Mucosa of rectum (tissue), 2 donors: ENCODE measurements around the gene KIF5A.
"Not testable (repeated sequence)": the region's sequence is repeated elsewhere in the genome, so short reads cannot be mapped to it uniquely, and the experiment has no call there.

Experiments used
- H3K27ac ChIP-seq, 2 donors: one replicate each; pipeline ENCODE4 v1.7.0; 2013; ENCODE audit warnings: inconsistent platforms in 2 of 2, low read depth in 2 of 2, low read length in 2 of 2
- H3K27me3 ChIP-seq, 2 donors: one replicate each; pipeline ENCODE4 v1.7.0; 2013; ENCODE audit warnings: low read length in 2 of 2; ENCODE audit not compliant: control insufficient read depth in 2 of 2, insufficient read depth in 2 of 2
- H3K36me3 ChIP-seq, 2 donors: one replicate each; pipeline ENCODE4 v1.7.0; 2013; ENCODE audit warnings: low read length in 2 of 2; ENCODE audit not compliant: control insufficient read depth in 2 of 2, insufficient read depth in 2 of 2
- H3K4me1 ChIP-seq, 2 donors: one replicate each; pipeline ENCODE4 v1.7.0; 2013; ENCODE audit warnings: low read length in 2 of 2, mild to moderate bottlenecking in 1 of 2; ENCODE audit not compliant: control insufficient read depth in 2 of 2, insufficient read depth in 2 of 2
- H3K4me3 ChIP-seq, 2 donors: one replicate each; pipeline ENCODE4 v1.7.0; 2013; ENCODE audit warnings: low read length in 2 of 2
- H3K9ac ChIP-seq, 2 donors: one replicate each; pipeline ENCODE4 v1.7.0; 2013; ENCODE audit warnings: low read length in 2 of 2, low read depth in 1 of 2, mild to moderate bottlenecking in 1 of 2
- H3K9me3 ChIP-seq, 2 donors: one replicate each; pipeline ENCODE4 v1.7.0; 2013; ENCODE audit warnings: low read length in 2 of 2; ENCODE audit not compliant: control insufficient read depth in 2 of 2
- donor health status: healthy.
- donor health status: Normal muscosa, but diverticular disease.

Gene KIF5A

GRCh38 chr12:57611827-57612710 is 62.2 kb downstream of the KIF5A start:
- Histone ChIP-seq H3K36me3 (no peaks in the 10 kb centered on the region), H3K9ac (peak overlapping the region in 1 of 2 donors; percentile 38)

GRCh38 chr12:57612711-57613426 is 63.0 kb downstream of the KIF5A start:
- H3K27me3 ChIP-seq, result peaks cover 19 to 41% of the 10 kb centered on the region in 2 donors
- no peak overlapping the region for H3K27ac ChIP-seq
- no peaks in the 10 kb centered on the region for H3K9me3 ChIP-seq
- no peak overlapping the region for H3K9ac ChIP-seq
- no peak overlapping the region for H3K4me3 ChIP-seq
- no peaks in the 10 kb centered on the region for H3K36me3 ChIP-seq
- H3K4me1 ChIP-seq, result no peaks in the 10 kb centered on the region

More at GRCh38 chr12:57611827-57612710, 62.2 kb downstream of the KIF5A start:
- Histone ChIP-seq H3K4me3 (peak overlapping the region; percentile 20 to 37), H3K9me3 (no peaks in the 10 kb centered on the region), H3K4me1 (no peaks in the 10 kb centered on the region), H3K27ac (no peak overlapping the region), H3K27me3 (peaks cover 19 to 37% of the 10 kb centered on the region in 2 donors)

- Histone ChIP-seq H3K36me3 (no peaks in the 10 kb centered on the region), H3K9ac (no peak overlapping the region), H3K27ac (no peak overlapping the region), H3K4me1 (no peaks in the 10 kb centered on the region), H3K9me3 (no peaks in the 10 kb centered on the region), H3K27me3 (peaks cover 19 to 42% of the 10 kb centered on the region in 2 donors), H3K4me3 (no peak overlapping the region)
Observed at GRCh38 chr12:57613427-57614109, 63.7 kb downstream of the KIF5A start.

GRCh38 chr12:57614178-57614947 is 64.5 kb downstream of the KIF5A start:
- no peak overlapping the region for H3K27ac ChIP-seq
- no peak overlapping the region for H3K9ac ChIP-seq
- peaks cover 26 to 46% of the 10 kb centered on the region in 2 donors for H3K27me3 ChIP-seq
- no peaks in the 10 kb centered on the region for H3K36me3 ChIP-seq
- H3K4me3 ChIP-seq, result no peak overlapping the region
- H3K4me1 ChIP-seq, result no peaks in the 10 kb centered on the region
- no peaks in the 10 kb centered on the region for H3K9me3 ChIP-seq

GRCh38 chr12:57614948-57615500 is 65.2 kb downstream of the KIF5A start:
- Histone ChIP-seq H3K9me3 (no peaks in the 10 kb centered on the region), H3K27me3 (peaks cover 31 to 52% of the 10 kb centered on the region in 2 donors), H3K4me3 (no peak overlapping the region), H3K4me1 (peaks cover 0 to 2% of the 10 kb centered on the region in 2 donors), H3K36me3 (no peaks in the 10 kb centered on the region), H3K9ac (no peak overlapping the region), H3K27ac (no peak overlapping the region)

- H3K9ac ChIP-seq, result no peak overlapping the region
- peaks cover 0 to 2% of the 10 kb centered on the region in 2 donors for H3K4me1 ChIP-seq
- no peak overlapping the region for H3K4me3 ChIP-seq
- no peaks in the 10 kb centered on the region for H3K9me3 ChIP-seq
- H3K27ac ChIP-seq, result no peak overlapping the region
- peaks cover 36 to 54% of the 10 kb centered on the region in 2 donors for H3K27me3 ChIP-seq
- no peaks in the 10 kb centered on the region for H3K36me3 ChIP-seq
Observed at GRCh38 chr12:57615637-57616036, 65.8 kb downstream of the KIF5A start.

GRCh38 chr12:57616383-57617101 is 66.7 kb downstream of the KIF5A start:
- Histone ChIP-seq H3K4me1 (peaks cover 6 to 11% of the 10 kb centered on the region in 2 donors), H3K4me3 (no peak overlapping the region), H3K27me3 (peaks cover 41 to 58% of the 10 kb centered on the region in 2 donors), H3K9ac (no peak overlapping the region), H3K9me3 (no peaks in the 10 kb centered on the region), H3K27ac (no peak overlapping the region), H3K36me3 (no peaks in the 10 kb centered on the region)

- peaks cover 49 to 64% of the 10 kb centered on the region in 2 donors for H3K27me3 ChIP-seq
Observed at GRCh38 chr12:57617942-57618341, 68.1 kb downstream of the KIF5A start.

GRCh38 chr12:57618431-57618830 is 68.6 kb downstream of the KIF5A start:
- H3K9ac ChIP-seq, H3K27ac ChIP-seq: not testable (repeated sequence)
- peaks cover 48 to 60% of the 10 kb centered on the region in 2 donors for H3K27me3 ChIP-seq

More at GRCh38 chr12:57617942-57618341, 68.1 kb downstream of the KIF5A start:
- H3K36me3 ChIP-seq, result no peaks in the 10 kb centered on the region
- H3K9ac ChIP-seq, result no peak overlapping the region
- no peak overlapping the region for H3K4me3 ChIP-seq
- H3K27ac ChIP-seq, result no peak overlapping the region
- no peaks in the 10 kb centered on the region for H3K9me3 ChIP-seq
- peaks cover 11 to 15% of the 10 kb centered on the region in 2 donors for H3K4me1 ChIP-seq

More at GRCh38 chr12:57618431-57618830, 68.6 kb downstream of the KIF5A start:
- peaks cover 11 to 15% of the 10 kb centered on the region in 2 donors for H3K4me1 ChIP-seq
- not testable (repeated sequence) for H3K4me3 ChIP-seq, H3K36me3 ChIP-seq, H3K9me3 ChIP-seq
